GM18873 (cell line): ENCODE measurements around the gene LRRC43.

Source experiments
- ATAC-seq: cut with Tn5 transposase; IDR thresholded peaks from one replicate; pipeline ENCODE4 v1.9.1; 2021; ENCODE audit warnings: mild to moderate bottlenecking, moderate library complexity, moderate number of reproducible peaks; ENCODE audit not compliant: unreplicated experiment, low FRiP score

The LRRC43 gene

GRCh38 chr12:122182887-122183587 is at the start of gene LRRC43:
Gene LRRC43, plus strand, starts transcription at chr12:122183123. Its CDS starts 22 bp downstream, at chr12:122183145.
- ATAC-seq = no peak

- no peak for ATAC-seq
Measured at GRCh38 chr12:122133192-122133950, 49.6 kb upstream of the LRRC43 start.

GRCh38 chr12:122135437-122136031 is 47.4 kb upstream of the LRRC43 start:
- no peak for ATAC-seq

GRCh38 chr12:122137229-122137628 is 45.7 kb upstream of the LRRC43 start:
- no peak for ATAC-seq

- no peak for ATAC-seq
Measured at GRCh38 chr12:122137681-122138080, 45.2 kb upstream of the LRRC43 start.

- ATAC-seq = no peak
Measured at GRCh38 chr12:122138181-122138580, 44.7 kb upstream of the LRRC43 start.

- no peak for ATAC-seq
Measured at GRCh38 chr12:122138616-122139015, 44.3 kb upstream of the LRRC43 start.

- ATAC-seq = no peak
Measured at GRCh38 chr12:122139266-122139665, 43.7 kb upstream of the LRRC43 start.

GRCh38 chr12:122139941-122140340 is 43.0 kb upstream of the LRRC43 start:
- no peak for ATAC-seq

- ATAC-seq = no peak
Measured at GRCh38 chr12:122140467-122141257, 42.3 kb upstream of the LRRC43 start.

GRCh38 chr12:122141911-122142725 is 40.8 kb upstream of the LRRC43 start:
- ATAC-seq = no peak

- ATAC-seq = no peak
Measured at GRCh38 chr12:122142857-122143256, 40.1 kb upstream of the LRRC43 start.

- ATAC-seq = no peak
Measured at GRCh38 chr12:122144885-122145284, 38.0 kb upstream of the LRRC43 start.

GRCh38 chr12:122145505-122146330 is 37.2 kb upstream of the LRRC43 start:
- ATAC-seq = no peak

GRCh38 chr12:122147514-122148290 is 35.2 kb upstream of the LRRC43 start:
- no peak for ATAC-seq

- ATAC-seq = no peak
Measured at GRCh38 chr12:122148657-122149056, 34.3 kb upstream of the LRRC43 start.

- no peak for ATAC-seq
Measured at GRCh38 chr12:122150127-122150681, 32.7 kb upstream of the LRRC43 start.

GRCh38 chr12:122152754-122153153 is 30.2 kb upstream of the LRRC43 start:
- ATAC-seq = no peak
